Neural cell (in vitro differentiated cells): ENCODE data around the gene STK10. TPM values are rescaled to one million over a fixed set of nuclear protein-coding genes. Genes with fewer than 3 reads are reported as not detected.

ENCODE experiments used
- H2AFZ ChIP-seq: fragments of 200-600, 300-800 bp; sonication (generic), shearing (Covaris generic); 2 replicates; pipeline ENCODE4 v1.6.0; 2014; ENCODE audit warnings: low read depth, mild to moderate bottlenecking, antibody characterized with exemption, low read length, moderate library complexity
- H3F3A ChIP-seq: fragments of 200-600 bp; shearing (Covaris generic); 2 replicates; pipeline ENCODE4 v1.6.1; 2016; ENCODE audit warnings: mild to moderate bottlenecking, moderate library complexity, mixed read lengths, antibody characterized with exemption, low read length; ENCODE audit not compliant: insufficient read depth, poor library complexity, severe bottlenecking
- H3K27ac ChIP-seq: fragments of 200-600, 300-800 bp; sonication (generic), shearing (Covaris generic); 2 replicates; pipeline ENCODE4 v1.5.1; 2014; ENCODE audit warnings: mild to moderate bottlenecking, low read length, moderate library complexity
- H3K27me3 ChIP-seq: fragments of 300-800, 200-600 bp; sonication (generic), shearing (Covaris generic); 2 replicates; pipeline ENCODE4 v1.6.0; 2014; ENCODE audit warnings: mild to moderate bottlenecking, low read depth, low read length, moderate library complexity; ENCODE audit not compliant: insufficient read depth
- H3K36me3 ChIP-seq: fragments of 300-800, 200-600 bp; sonication (generic), shearing (Covaris generic); 2 replicates; pipeline ENCODE4 v1.5.1; 2014; ENCODE audit warnings: mild to moderate bottlenecking, antibody characterized with exemption, low read length, moderate library complexity; ENCODE audit not compliant: insufficient read depth
- H3K4me2 ChIP-seq: fragments of 300-800, 200-600 bp; sonication (generic), shearing (Covaris generic); 2 replicates; pipeline ENCODE4 v1.6.0; 2014; ENCODE audit warnings: mild to moderate bottlenecking, low read length
- H3K4me3 ChIP-seq: fragments of 300-800, 200-600 bp; sonication (generic), shearing (Covaris generic); 2 replicates; pipeline ENCODE4 v1.5.1; 2014; ENCODE audit warnings: mild to moderate bottlenecking, low read length, moderate library complexity
- H3K79me2 ChIP-seq: fragments of 200-600 bp; shearing (Covaris generic); replicated peaks from 2 replicates; pipeline ENCODE4 v1.6.0; 2014; ENCODE audit warnings: mild to moderate bottlenecking, low read length, moderate library complexity; ENCODE audit not compliant: insufficient read depth
- H3K9ac ChIP-seq: fragments of 300-800, 200-600 bp; sonication (generic), shearing (Covaris generic); 2 replicates; pipeline ENCODE4 v1.6.1; 2016; ENCODE audit warnings: mild to moderate bottlenecking, low read length, mixed read lengths
- H3K9me2 ChIP-seq: fragments of 200-600 bp; shearing (Covaris generic); 2 replicates; pipeline ENCODE4 v1.6.1; 2016; ENCODE audit warnings: mild to moderate bottlenecking, low read length, mixed read lengths; ENCODE audit not compliant: insufficient read depth
- H3K9me3 ChIP-seq: fragments of 200-600, 300-800 bp; sonication (generic), shearing (Covaris generic); 2 replicates; pipeline ENCODE4 v1.6.1; 2016; ENCODE audit warnings: mild to moderate bottlenecking, mixed run types, low read length, moderate library complexity, mixed read lengths
- H4K20me1 ChIP-seq: fragments of 200-600 bp; shearing (Covaris generic); 2 replicates; pipeline ENCODE4 v1.6.1; 2016; ENCODE audit warnings: mild to moderate bottlenecking, mixed run types; ENCODE audit not compliant: insufficient read depth
- EP300 ChIP-seq: fragments of 450-650 bp; conservative IDR thresholded peaks from 2 replicates; pipeline ENCODE4 v1.6.1; 2014; ENCODE audit warnings: antibody characterized with exemption, mild to moderate bottlenecking, moderate library complexity; ENCODE audit not compliant: poor library complexity, severe bottlenecking
- EZH2 ChIP-seq: fragments of 200-600, 300-800 bp; shearing (Covaris generic), sonication (generic); IDR thresholded peaks from 2 replicates; pipeline ENCODE4 v1.6.1; 2014; ENCODE audit warnings: antibody characterized with exemption, low read length, borderline replicate concordance, mild to moderate bottlenecking; ENCODE audit not compliant: insufficient read depth, poor library complexity, severe bottlenecking
- MXI1 ChIP-seq: fragments of 450-650 bp; conservative IDR thresholded peaks from 2 replicates; pipeline ENCODE4 v1.6.1; 2014; ENCODE audit warnings: antibody characterized with exemption, mild to moderate bottlenecking; ENCODE audit not compliant: poor library complexity, severe bottlenecking
- POLR2AphosphoS5 ChIP-seq: IDR thresholded peaks from 2 replicates; pipeline ENCODE4 v1.6.1; 2012
- RAD21 ChIP-seq: fragments of 450-650 bp; conservative IDR thresholded peaks from 2 replicates; pipeline ENCODE4 v1.6.1; 2014; ENCODE audit warnings: antibody characterized with exemption, mild to moderate bottlenecking, moderate library complexity
- SMC3 ChIP-seq: fragments of 450-650 bp; conservative IDR thresholded peaks from 2 replicates; pipeline ENCODE4 v1.6.1; 2014; ENCODE audit warnings: antibody characterized with exemption, mild to moderate bottlenecking, moderate library complexity; ENCODE audit not compliant: poor library complexity
- TAF1 ChIP-seq: IDR thresholded peaks from 2 replicates; pipeline ENCODE4 v1.6.1; 2012; ENCODE audit warnings: low read depth
- polyA plus RNA-seq: library from polyadenylated mRNA; depleted of rRNA; stranded (reverse); fragments of >200 nt; gene quantifications from 2 replicates; pipeline ENCODE4 v1.2.3, GENCODE V29; 2014
- TF ChIP-seq, protein P1 (sequence below): IDR thresholded peaks from 2 replicates; pipeline ENCODE4 v1.6.1; 2012; ENCODE audit warnings: borderline replicate concordance
- TF ChIP-seq, protein P2 (sequence below): fragments of 450-650 bp; IDR thresholded peaks from 2 replicates; pipeline ENCODE4 v1.5.1; 2014; ENCODE audit warnings: antibody characterized with exemption, mild to moderate bottlenecking, moderate library complexity; ENCODE audit not compliant: poor library complexity, severe bottlenecking

STK10 gene
- polyA plus RNA-seq, 1 donor from 2014 or later: 8.2 TPM

DNA sequence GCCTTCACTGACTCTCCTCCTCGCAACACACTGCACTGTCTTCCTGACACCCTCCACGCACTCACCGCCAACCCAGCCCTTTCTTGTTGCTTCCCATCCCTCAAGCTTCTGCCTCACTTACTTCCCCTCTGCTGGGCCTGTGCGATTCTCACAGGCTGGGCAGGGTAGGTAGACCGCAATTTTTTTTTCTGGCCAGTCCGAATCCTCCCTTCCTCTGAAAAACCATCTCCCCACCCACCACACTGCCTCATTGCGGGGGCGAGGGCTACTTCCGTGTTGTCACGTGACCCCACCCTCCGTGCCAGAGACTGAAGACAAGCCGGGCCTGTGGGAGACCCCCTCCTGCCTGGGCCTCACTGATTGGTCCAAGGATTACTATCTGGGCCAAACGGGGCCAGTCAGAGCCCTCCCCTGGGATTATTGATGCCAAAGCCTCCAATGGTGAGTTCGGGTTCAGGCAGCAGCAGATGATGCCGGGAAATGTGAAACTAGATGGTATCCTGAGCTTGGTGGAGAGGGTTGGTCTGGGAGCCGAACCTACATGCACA, 73.1 kb downstream of the STK10 start:
- no peak overlapping the region for H2AFZ ChIP-seq
- no peaks in the 10 kb centered on the region for H3K9me2 ChIP-seq
- no peaks in the 10 kb centered on the region for H3F3A ChIP-seq
- no peaks in the 10 kb centered on the region for H3K9me3 ChIP-seq
- no peak overlapping the region for H3K9ac ChIP-seq
- no peaks in the 10 kb centered on the region for H3K79me2 ChIP-seq
- no peaks in the 10 kb centered on the region for H3K36me3 ChIP-seq
- TF ChIP-seq EP300 (no peak), EZH2 (no peak), TAF1 (no peak), RAD21 (no peak), POLR2AphosphoS5 (no peak)
- TF ChIP-seq, protein P1, sequence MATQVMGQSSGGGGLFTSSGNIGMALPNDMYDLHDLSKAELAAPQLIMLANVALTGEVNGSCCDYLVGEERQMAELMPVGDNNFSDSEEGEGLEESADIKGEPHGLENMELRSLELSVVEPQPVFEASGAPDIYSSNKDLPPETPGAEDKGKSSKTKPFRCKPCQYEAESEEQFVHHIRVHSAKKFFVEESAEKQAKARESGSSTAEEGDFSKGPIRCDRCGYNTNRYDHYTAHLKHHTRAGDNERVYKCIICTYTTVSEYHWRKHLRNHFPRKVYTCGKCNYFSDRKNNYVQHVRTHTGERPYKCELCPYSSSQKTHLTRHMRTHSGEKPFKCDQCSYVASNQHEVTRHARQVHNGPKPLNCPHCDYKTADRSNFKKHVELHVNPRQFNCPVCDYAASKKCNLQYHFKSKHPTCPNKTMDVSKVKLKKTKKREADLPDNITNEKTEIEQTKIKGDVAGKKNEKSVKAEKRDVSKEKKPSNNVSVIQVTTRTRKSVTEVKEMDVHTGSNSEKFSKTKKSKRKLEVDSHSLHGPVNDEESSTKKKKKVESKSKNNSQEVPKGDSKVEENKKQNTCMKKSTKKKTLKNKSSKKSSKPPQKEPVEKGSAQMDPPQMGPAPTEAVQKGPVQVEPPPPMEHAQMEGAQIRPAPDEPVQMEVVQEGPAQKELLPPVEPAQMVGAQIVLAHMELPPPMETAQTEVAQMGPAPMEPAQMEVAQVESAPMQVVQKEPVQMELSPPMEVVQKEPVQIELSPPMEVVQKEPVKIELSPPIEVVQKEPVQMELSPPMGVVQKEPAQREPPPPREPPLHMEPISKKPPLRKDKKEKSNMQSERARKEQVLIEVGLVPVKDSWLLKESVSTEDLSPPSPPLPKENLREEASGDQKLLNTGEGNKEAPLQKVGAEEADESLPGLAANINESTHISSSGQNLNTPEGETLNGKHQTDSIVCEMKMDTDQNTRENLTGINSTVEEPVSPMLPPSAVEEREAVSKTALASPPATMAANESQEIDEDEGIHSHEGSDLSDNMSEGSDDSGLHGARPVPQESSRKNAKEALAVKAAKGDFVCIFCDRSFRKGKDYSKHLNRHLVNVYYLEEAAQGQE: no peak
- H4K20me1 ChIP-seq: no peaks in the 10 kb centered on the region
- no peak overlapping the region for H3K27ac ChIP-seq
- no peak overlapping the region for H3K4me2 ChIP-seq
- no peaks in the 10 kb centered on the region for H3K27me3 ChIP-seq
- no peak overlapping the region for H3K4me3 ChIP-seq

DNA sequence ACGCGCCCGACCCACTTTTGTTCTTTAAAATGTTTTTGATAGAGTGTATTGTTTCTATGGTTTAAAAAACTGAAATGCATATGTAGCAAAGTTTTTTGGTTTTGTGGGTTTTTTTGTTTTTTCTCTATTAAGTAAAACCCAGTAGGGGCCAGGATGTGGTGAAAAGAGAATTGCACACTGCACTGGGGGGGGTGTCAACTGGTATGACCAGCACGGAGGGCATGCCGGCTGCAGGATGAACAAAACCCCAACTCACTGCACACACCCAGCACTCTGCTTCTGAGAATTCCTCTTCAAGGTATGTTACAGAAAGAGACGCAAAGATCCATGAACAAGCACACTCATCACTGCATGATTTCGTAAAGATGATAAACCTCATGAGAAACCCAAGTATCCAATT, 75.0 kb downstream of the STK10 start:
- Histone ChIP-seq H3K36me3 (no peaks in the 10 kb centered on the region), H3K79me2 (no peaks in the 10 kb centered on the region), H3K9ac (no peak overlapping the region), H3K4me2 (no peak overlapping the region), H2AFZ (no peak overlapping the region), H3F3A (no peaks in the 10 kb centered on the region), H3K27ac (no peak overlapping the region), H3K4me3 (no peak overlapping the region), H4K20me1 (no peaks in the 10 kb centered on the region), H3K9me3 (no peaks in the 10 kb centered on the region), H3K9me2 (no peaks in the 10 kb centered on the region), H3K27me3 (no peaks in the 10 kb centered on the region)
- TF ChIP-seq MXI1 (no peak), EZH2 (no peak), TAF1 (no peak), EP300 (no peak), POLR2AphosphoS5 (no peak), RAD21 (no peak), SMC3 (no peak)
- TF ChIP-seq, protein P2, sequence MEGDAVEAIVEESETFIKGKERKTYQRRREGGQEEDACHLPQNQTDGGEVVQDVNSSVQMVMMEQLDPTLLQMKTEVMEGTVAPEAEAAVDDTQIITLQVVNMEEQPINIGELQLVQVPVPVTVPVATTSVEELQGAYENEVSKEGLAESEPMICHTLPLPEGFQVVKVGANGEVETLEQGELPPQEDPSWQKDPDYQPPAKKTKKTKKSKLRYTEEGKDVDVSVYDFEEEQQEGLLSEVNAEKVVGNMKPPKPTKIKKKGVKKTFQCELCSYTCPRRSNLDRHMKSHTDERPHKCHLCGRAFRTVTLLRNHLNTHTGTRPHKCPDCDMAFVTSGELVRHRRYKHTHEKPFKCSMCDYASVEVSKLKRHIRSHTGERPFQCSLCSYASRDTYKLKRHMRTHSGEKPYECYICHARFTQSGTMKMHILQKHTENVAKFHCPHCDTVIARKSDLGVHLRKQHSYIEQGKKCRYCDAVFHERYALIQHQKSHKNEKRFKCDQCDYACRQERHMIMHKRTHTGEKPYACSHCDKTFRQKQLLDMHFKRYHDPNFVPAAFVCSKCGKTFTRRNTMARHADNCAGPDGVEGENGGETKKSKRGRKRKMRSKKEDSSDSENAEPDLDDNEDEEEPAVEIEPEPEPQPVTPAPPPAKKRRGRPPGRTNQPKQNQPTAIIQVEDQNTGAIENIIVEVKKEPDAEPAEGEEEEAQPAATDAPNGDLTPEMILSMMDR: no peak
- TF ChIP-seq, protein P1: no peak
